ENCODE results near the gene CBY2. TPM values are rescaled to one million over a fixed set of nuclear protein-coding genes. Genes with fewer than 3 reads are reported as not detected.
A peak's percentile ranks its signal among the peaks of the same experiment; 100 is the strongest.
"Not testable (repeated sequence)": the region's sequence is repeated elsewhere in the genome, so short reads cannot be mapped to it uniquely, and the experiment has no call there.

CBY2 gene
- total RNA-seq (not detected), polyA plus RNA-seq (not detected)

- Mint-ChIP-seq H3K27ac (no peak within 1 kb of the TSS), H3K4me3 (no peak within 1 kb of the TSS), H3K4me1 (no peaks in the 10 kb centered on the region), H3K27me3 (no peaks in the 10 kb centered on the region), H3K9me3 (no peaks in the 10 kb centered on the region), H3K36me3 (no peaks in the 10 kb centered on the region)
- Histone ChIP-seq H3K36me3 (ENCODE audit: insufficient read depth, low read length) (no peaks in the 10 kb centered on the region), H3K4me3 (ENCODE audit: low read length) (no peak within 1 kb of the TSS), H3K4me1 (ENCODE audit: insufficient read depth, low read length) (no peaks in the 10 kb centered on the region), H3K27ac (ENCODE audit: low read depth, low read length) (no peak within 1 kb of the TSS), H3K9me3 (ENCODE audit: low read length) (no peaks in the 10 kb centered on the region), H3K27me3 (ENCODE audit: insufficient read depth, low read length, poor library complexity, severe bottlenecking) (no peaks in the 10 kb centered on the region)
- ChIA-PET CTCF (no interaction called here), POLR2A (no interaction called here)
- no peak for DNase-seq
Observed at GRCh38 chr13:45702088-45702487, at the start of gene CBY2. CBY2 (plus strand) TSS chr13:45702320; CDS start chr13:45702391, 71 bp downstream.

- no peak overlapping the region for H3K27ac Mint-ChIP-seq
- no peaks in the 10 kb centered on the region for H3K36me3 Mint-ChIP-seq
- peaks cover 0 to 2% of the 10 kb centered on the region in 2 donors for H3K27me3 Mint-ChIP-seq
- H3K9me3 ChIP-seq (ENCODE audit: low read length), result no peaks in the 10 kb centered on the region
- H3K4me1 Mint-ChIP-seq, result no peaks in the 10 kb centered on the region
- H3K4me1 ChIP-seq (ENCODE audit: insufficient read depth, low read length), result no peaks in the 10 kb centered on the region
- H3K4me3 ChIP-seq (ENCODE audit: low read length), result no peak overlapping the region
- no peak overlapping the region for H3K4me3 Mint-ChIP-seq
- POLR2A ChIA-PET, result no interaction called here
- CTCF ChIA-PET, result no interaction called here
- no peaks in the 10 kb centered on the region for H3K36me3 ChIP-seq (ENCODE audit: insufficient read depth, low read length)
- no peak for DNase-seq
- no peaks in the 10 kb centered on the region for H3K27me3 ChIP-seq (ENCODE audit: insufficient read depth, low read length, poor library complexity, severe bottlenecking)
- H3K27ac ChIP-seq (ENCODE audit: low read depth, low read length), result no peak overlapping the region
- peaks cover 0 to 10% (median 2%) of the 10 kb centered on the region in 5 donors for H3K9me3 Mint-ChIP-seq
Observed at GRCh38 chr13:45654633-45655349, 47.3 kb upstream of the CBY2 start.

- Mint-ChIP-seq H3K27ac (no peak overlapping the region), H3K4me3 (no peak overlapping the region), H3K27me3 (no peaks in the 10 kb centered on the region), H3K9me3 (peaks cover 0 to 7% (median 5%) of the 10 kb centered on the region in 5 donors), H3K4me1 (no peaks in the 10 kb centered on the region), H3K36me3 (peaks cover 0 to 4% (median 0%) of the 10 kb centered on the region in 3 donors)
- ChIA-PET POLR2A (no interaction called here), CTCF (no interaction called here)
- no peak for DNase-seq
- H3K4me1 ChIP-seq (ENCODE audit: insufficient read depth, low read length), result no peaks in the 10 kb centered on the region
- H3K4me3 ChIP-seq (ENCODE audit: low read length), result no peak overlapping the region
- no peaks in the 10 kb centered on the region for H3K27me3 ChIP-seq (ENCODE audit: insufficient read depth, low read length, poor library complexity, severe bottlenecking)
- no peaks in the 10 kb centered on the region for H3K36me3 ChIP-seq (ENCODE audit: insufficient read depth, low read length)
- no peaks in the 10 kb centered on the region for H3K9me3 ChIP-seq (ENCODE audit: low read length)
- H3K27ac ChIP-seq (ENCODE audit: low read depth, low read length), result no peak overlapping the region
Observed at GRCh38 chr13:45658586-45659235, 43.4 kb upstream of the CBY2 start.

- Histone ChIP-seq H3K27me3 (ENCODE audit: insufficient read depth, low read length, poor library complexity, severe bottlenecking) (no peaks in the 10 kb centered on the region), H3K4me1 (ENCODE audit: insufficient read depth, low read length) (no peaks in the 10 kb centered on the region), H3K9me3 (ENCODE audit: low read length) (no peaks in the 10 kb centered on the region), H3K4me3 (ENCODE audit: low read length) (no peak overlapping the region), H3K27ac (ENCODE audit: low read depth, low read length) (no peak overlapping the region), H3K36me3 (ENCODE audit: insufficient read depth, low read length) (no peaks in the 10 kb centered on the region)
- peaks cover 0 to 7% (median 5%) of the 10 kb centered on the region in 5 donors for H3K9me3 Mint-ChIP-seq
- H3K4me1 Mint-ChIP-seq, result no peaks in the 10 kb centered on the region
- ChIA-PET CTCF (no interaction called here), POLR2A (no interaction called here)
- no peaks in the 10 kb centered on the region for H3K27me3 Mint-ChIP-seq
- H3K27ac Mint-ChIP-seq, result no peak overlapping the region
- no peak for DNase-seq
- H3K36me3 Mint-ChIP-seq, result peaks cover 0 to 4% (median 0%) of the 10 kb centered on the region in 3 donors
- no peak overlapping the region for H3K4me3 Mint-ChIP-seq
Observed at GRCh38 chr13:45659536-45659935, 42.6 kb upstream of the CBY2 start.

GRCh38 chr13:45660458-45660857 lies 41.7 kb upstream of the CBY2 start:
- H3K4me3 Mint-ChIP-seq; H3K9me3 ChIP-seq (ENCODE audit: low read length); H3K4me1 Mint-ChIP-seq; DNase-seq; H3K27ac Mint-ChIP-seq; H3K36me3 ChIP-seq (ENCODE audit: insufficient read depth, low read length); H3K27me3 ChIP-seq (ENCODE audit: insufficient read depth, low read length, poor library complexity, severe bottlenecking); POLR2A ChIA-PET; H3K36me3 Mint-ChIP-seq; CTCF ChIA-PET; H3K27ac ChIP-seq (ENCODE audit: low read depth, low read length); H3K9me3 Mint-ChIP-seq; H3K4me1 ChIP-seq (ENCODE audit: insufficient read depth, low read length); H3K4me3 ChIP-seq (ENCODE audit: low read length); H3K27me3 Mint-ChIP-seq: not testable (repeated sequence)

GRCh38 chr13:45662162-45662561 lies 40.0 kb upstream of the CBY2 start:
- Histone ChIP-seq H3K4me1 (ENCODE audit: insufficient read depth, low read length) (no peaks in the 10 kb centered on the region), H3K27me3 (ENCODE audit: insufficient read depth, low read length, poor library complexity, severe bottlenecking) (no peaks in the 10 kb centered on the region), H3K4me3 (ENCODE audit: low read length) (no peak overlapping the region), H3K36me3 (ENCODE audit: insufficient read depth, low read length) (no peaks in the 10 kb centered on the region), H3K27ac (ENCODE audit: low read depth, low read length) (no peak overlapping the region), H3K9me3 (ENCODE audit: low read length) (no peaks in the 10 kb centered on the region)
- Mint-ChIP-seq H3K4me1 (no peaks in the 10 kb centered on the region), H3K27ac (no peak overlapping the region), H3K4me3 (no peak overlapping the region), H3K36me3 (peaks cover 0 to 4% (median 0%) of the 10 kb centered on the region in 3 donors), H3K27me3 (no peaks in the 10 kb centered on the region), H3K9me3 (peaks cover 0 to 8% (median 5%) of the 10 kb centered on the region in 5 donors)
- CTCF ChIA-PET, result interaction anchor here (0.8 kb wide), 1 partner anchor 10 kb away, joined by 3 read pairs; no protein-coding TSS in a partner anchor
- DNase-seq, result no peak
- POLR2A ChIA-PET, result no interaction called here

GRCh38 chr13:45662903-45663302 lies 39.2 kb upstream of the CBY2 start:
- H3K4me3 ChIP-seq (ENCODE audit: low read length); H3K27ac ChIP-seq (ENCODE audit: low read depth, low read length); H3K27me3 Mint-ChIP-seq; H3K4me1 Mint-ChIP-seq; H3K27me3 ChIP-seq (ENCODE audit: insufficient read depth, low read length, poor library complexity, severe bottlenecking); H3K9me3 ChIP-seq (ENCODE audit: low read length); H3K4me1 ChIP-seq (ENCODE audit: insufficient read depth, low read length); CTCF ChIA-PET; H3K9me3 Mint-ChIP-seq; H3K36me3 Mint-ChIP-seq; DNase-seq; H3K36me3 ChIP-seq (ENCODE audit: insufficient read depth, low read length); H3K27ac Mint-ChIP-seq; H3K4me3 Mint-ChIP-seq; POLR2A ChIA-PET: not testable (repeated sequence)

GRCh38 chr13:45669626-45670025 lies 32.5 kb upstream of the CBY2 start:
- POLR2A ChIA-PET; H3K4me1 ChIP-seq (ENCODE audit: insufficient read depth, low read length); DNase-seq; H3K9me3 Mint-ChIP-seq; H3K27ac ChIP-seq (ENCODE audit: low read depth, low read length); H3K36me3 ChIP-seq (ENCODE audit: insufficient read depth, low read length); H3K9me3 ChIP-seq (ENCODE audit: low read length); H3K4me3 ChIP-seq (ENCODE audit: low read length); H3K27me3 Mint-ChIP-seq; CTCF ChIA-PET; H3K36me3 Mint-ChIP-seq; H3K27me3 ChIP-seq (ENCODE audit: insufficient read depth, low read length, poor library complexity, severe bottlenecking): not testable (repeated sequence)
- Mint-ChIP-seq H3K27ac (peak overlapping the region in 3 of 8 donors; percentile 28 to 78 (median 45)), H3K4me3 (peak overlapping the region in 4 of 7 donors; percentile 0 to 50 (median 31)), H3K4me1 (peaks cover 7 to 12% (median 7%) of the 10 kb centered on the region in 3 donors)
